Stimulated activated naive CD8-positive, alpha-beta T cell treated with anti-CD3 and anti-CD28 coated beads, Interleukin-15, amount 100 ng/mL, for 72 hours (primary cell): ENCODE measurements around the gene MTX1.

Source experiments
- ATAC-seq: fragments of 150-1000 bp; cut with Tn5 transposase; 2 replicates; pipeline ENCODE4 v1.10.0; 2021; ENCODE audit warnings: mild to moderate bottlenecking, moderate library complexity
- DNase-seq, 2 donors: peaks; one replicate each; pipeline ENCODE4 v3.0.0; 2021 to 2022
- H3K27ac Mint-ChIP-seq, 2 donors: one replicate each; pipeline ENCODE4 v1.8.0; 2022; ENCODE audit warnings: mild to moderate bottlenecking in 2 of 2, mixed read lengths in 2 of 2, moderate library complexity in 2 of 2
- H3K27me3 Mint-ChIP-seq: one replicate; pipeline ENCODE4 v1.8.0; 2022; ENCODE audit warnings: mixed read lengths
- H3K4me1 Mint-ChIP-seq: one replicate; pipeline ENCODE4 v1.8.0; 2022; ENCODE audit warnings: mild to moderate bottlenecking, mixed read lengths
- H3K4me3 Mint-ChIP-seq, 2 donors: one replicate each; pipeline ENCODE4 v1.8.0; 2022; ENCODE audit warnings: mild to moderate bottlenecking in 2 of 2, mixed read lengths in 2 of 2, moderate library complexity in 1 of 2
- H3K9me3 Mint-ChIP-seq, 2 donors: one replicate each; pipeline ENCODE4 v1.8.0; 2022; ENCODE audit warnings: mixed read lengths in 2 of 2

Gene MTX1

GRCh38 chr1:155250246-155250632 is 41.7 kb downstream of the MTX1 start:
- H3K4me3 Mint-ChIP-seq: peak overlapping the region; percentile 70 to 86
- H3K27ac Mint-ChIP-seq: peak overlapping the region; percentile 57 to 93

GRCh38 chr1:155250633-155251449 is 42.3 kb downstream of the MTX1 start:
- Mint-ChIP-seq H3K9me3 (no peaks in the 10 kb centered on the region), H3K4me3 (peak overlapping the region; percentile 70 to 79), H3K27ac (peak overlapping the region; percentile 50 to 51), H3K4me1 (peaks cover 47% of the 10 kb centered on the region), H3K27me3 (no peaks in the 10 kb centered on the region)
- DNase-seq (peak; percentile 96 to 98), ATAC-seq (peak; percentile 96)

More at GRCh38 chr1:155250246-155250632, 41.7 kb downstream of the MTX1 start:
- peaks cover 47% of the 10 kb centered on the region for H3K4me1 Mint-ChIP-seq
- ATAC-seq (peak; percentile 47), DNase-seq (no peak)
- H3K27me3 Mint-ChIP-seq: no peaks in the 10 kb centered on the region
- no peaks in the 10 kb centered on the region for H3K9me3 Mint-ChIP-seq

- H3K4me1 Mint-ChIP-seq: peaks cover 49% of the 10 kb centered on the region
- DNase-seq: no peak
- ATAC-seq: no peak
- no peak overlapping the region for H3K4me3 Mint-ChIP-seq
- H3K27ac Mint-ChIP-seq: no peak overlapping the region
- H3K27me3 Mint-ChIP-seq: no peaks in the 10 kb centered on the region
- no peaks in the 10 kb centered on the region for H3K9me3 Mint-ChIP-seq
Measured at GRCh38 chr1:155251566-155251965, 43.1 kb downstream of the MTX1 start.

GRCh38 chr1:155253208-155253607 is 44.7 kb downstream of the MTX1 start:
- peak overlapping the region in 1 of 2 donors; percentile 4 for H3K27ac Mint-ChIP-seq
- no peak for DNase-seq
- H3K27me3 Mint-ChIP-seq: no peaks in the 10 kb centered on the region
- no peaks in the 10 kb centered on the region for H3K9me3 Mint-ChIP-seq
- H3K4me3 Mint-ChIP-seq: peak overlapping the region; percentile 84 to 93
- no peak for ATAC-seq
- H3K4me1 Mint-ChIP-seq: peaks cover 53% of the 10 kb centered on the region

GRCh38 chr1:155253797-155254196 is 45.3 kb downstream of the MTX1 start:
- Mint-ChIP-seq H3K4me3 (peak overlapping the region; percentile 84 to 93), H3K9me3 (no peaks in the 10 kb centered on the region), H3K27ac (peak overlapping the region; percentile 36 to 53), H3K27me3 (no peaks in the 10 kb centered on the region), H3K4me1 (peaks cover 53% of the 10 kb centered on the region)
- ATAC-seq: no peak
- DNase-seq: no peak

GRCh38 chr1:155254228-155254713 is 45.8 kb downstream of the MTX1 start:
- peak overlapping the region in 1 of 2 donors; percentile 88 for H3K27ac Mint-ChIP-seq
- peak overlapping the region; percentile 84 to 93 for H3K4me3 Mint-ChIP-seq
- DNase-seq (no peak), ATAC-seq (no peak)
- H3K9me3 Mint-ChIP-seq: no peaks in the 10 kb centered on the region
- H3K27me3 Mint-ChIP-seq: no peaks in the 10 kb centered on the region
- H3K4me1 Mint-ChIP-seq: peaks cover 53% of the 10 kb centered on the region

GRCh38 chr1:155254714-155255242 is 46.3 kb downstream of the MTX1 start:
- Mint-ChIP-seq H3K27me3 (no peaks in the 10 kb centered on the region), H3K4me3 (peak overlapping the region; percentile 84 to 93), H3K27ac (peak overlapping the region; percentile 79 to 88), H3K4me1 (peaks cover 55% of the 10 kb centered on the region), H3K9me3 (no peaks in the 10 kb centered on the region)
- DNase-seq (no peak), ATAC-seq (peak; percentile 8)

GRCh38 chr1:155255243-155256007 is 46.9 kb downstream of the MTX1 start, which contains the start of gene ENTREP3:
Gene ENTREP3, minus strand, starts transcription at chr1:155255483. Its CDS starts 606 bp downstream, at chr1:155254877.
- Mint-ChIP-seq H3K27me3 (no peaks in the 10 kb centered on the region), H3K27ac (peak within 1 kb of the TSS; percentile 79 to 88), H3K4me1 (peaks cover 55% of the 10 kb centered on the region)

GRCh38 chr1:155256058-155256852 is 47.8 kb downstream of the MTX1 start:
- DNase-seq (no peak), ATAC-seq (no peak)
- Mint-ChIP-seq H3K27me3 (no peaks in the 10 kb centered on the region), H3K4me3 (peak overlapping the region; percentile 84 to 93), H3K9me3 (no peaks in the 10 kb centered on the region), H3K27ac (peak overlapping the region in 1 of 2 donors; percentile 49), H3K4me1 (peaks cover 55% of the 10 kb centered on the region)

More at GRCh38 chr1:155255243-155256007, 46.9 kb downstream of the MTX1 start, which contains the start of gene ENTREP3:
- ATAC-seq (peak; percentile 75), DNase-seq (peak; percentile 72 to 79)
- H3K4me3 Mint-ChIP-seq: peak within 1 kb of the TSS; percentile 84 to 93
- no peaks in the 10 kb centered on the region for H3K9me3 Mint-ChIP-seq

GRCh38 chr1:155260276-155260675 is 51.8 kb downstream of the MTX1 start:
- peak overlapping the region in 1 of 2 donors; percentile 90 for H3K27ac Mint-ChIP-seq
- DNase-seq (no peak), ATAC-seq (no peak)
- peak overlapping the region; percentile 25 to 98 for H3K4me3 Mint-ChIP-seq
- H3K27me3 Mint-ChIP-seq: no peaks in the 10 kb centered on the region
- peaks cover 56% of the 10 kb centered on the region for H3K4me1 Mint-ChIP-seq
- no peaks in the 10 kb centered on the region for H3K9me3 Mint-ChIP-seq

- Mint-ChIP-seq H3K27me3 (no peaks in the 10 kb centered on the region), H3K4me1 (peaks cover 44% of the 10 kb centered on the region), H3K4me3 (peak overlapping the region; percentile 91 to 98), H3K9me3 (no peaks in the 10 kb centered on the region), H3K27ac (peak overlapping the region; percentile 97)
- ATAC-seq (peak; percentile 65), DNase-seq (peak in 1 of 2 donors; percentile 40)
Measured at GRCh38 chr1:155261493-155261851, 53.0 kb downstream of the MTX1 start.

- Mint-ChIP-seq H3K27ac (peak within 1 kb of the TSS; percentile 97), H3K27me3 (no peaks in the 10 kb centered on the region), H3K4me3 (peak within 1 kb of the TSS; percentile 91 to 98), H3K9me3 (no peaks in the 10 kb centered on the region), H3K4me1 (peaks cover 39% of the 10 kb centered on the region)
- peak; percentile 96 for ATAC-seq
- DNase-seq: peak; percentile 79 to 91
Measured at GRCh38 chr1:155261852-155262673, 53.6 kb downstream of the MTX1 start, which contains the start of gene SCAMP3. Gene SCAMP3, minus strand, starts transcription at chr1:155262360. Its CDS starts 209 bp downstream, at chr1:155262151.

GRCh38 chr1:155263067-155263466 is 54.6 kb downstream of the MTX1 start:
- peaks cover 39% of the 10 kb centered on the region for H3K4me1 Mint-ChIP-seq
- H3K4me3 Mint-ChIP-seq: no peak overlapping the region
- H3K27ac Mint-ChIP-seq: no peak overlapping the region
- ATAC-seq: no peak
- DNase-seq: no peak
- H3K27me3 Mint-ChIP-seq: no peaks in the 10 kb centered on the region
- no peaks in the 10 kb centered on the region for H3K9me3 Mint-ChIP-seq
